22Rv1 (cell line): Measurements from ENCODE around the gene SETDB2.
A peak's percentile ranks its signal among the peaks of the same experiment; 100 is the strongest.

Experiments
- H3K27ac ChIP-seq: fragments of 450-650 bp; 2 replicates; pipeline ENCODE4 v1.5.1; 2017
- ZFX ChIP-seq: fragments of 450-650 bp; IDR thresholded peaks from 2 replicates; pipeline ENCODE4 v1.6.1; 2017; ENCODE audit warnings: antibody characterized with exemption, borderline replicate concordance
- TF ChIP-seq, protein P1 (sequence below): fragments of 450-650 bp; IDR thresholded peaks from 2 replicates; pipeline ENCODE4 v1.5.1; 2017; ENCODE audit warnings: mild to moderate bottlenecking

The SETDB2 gene

DNA sequence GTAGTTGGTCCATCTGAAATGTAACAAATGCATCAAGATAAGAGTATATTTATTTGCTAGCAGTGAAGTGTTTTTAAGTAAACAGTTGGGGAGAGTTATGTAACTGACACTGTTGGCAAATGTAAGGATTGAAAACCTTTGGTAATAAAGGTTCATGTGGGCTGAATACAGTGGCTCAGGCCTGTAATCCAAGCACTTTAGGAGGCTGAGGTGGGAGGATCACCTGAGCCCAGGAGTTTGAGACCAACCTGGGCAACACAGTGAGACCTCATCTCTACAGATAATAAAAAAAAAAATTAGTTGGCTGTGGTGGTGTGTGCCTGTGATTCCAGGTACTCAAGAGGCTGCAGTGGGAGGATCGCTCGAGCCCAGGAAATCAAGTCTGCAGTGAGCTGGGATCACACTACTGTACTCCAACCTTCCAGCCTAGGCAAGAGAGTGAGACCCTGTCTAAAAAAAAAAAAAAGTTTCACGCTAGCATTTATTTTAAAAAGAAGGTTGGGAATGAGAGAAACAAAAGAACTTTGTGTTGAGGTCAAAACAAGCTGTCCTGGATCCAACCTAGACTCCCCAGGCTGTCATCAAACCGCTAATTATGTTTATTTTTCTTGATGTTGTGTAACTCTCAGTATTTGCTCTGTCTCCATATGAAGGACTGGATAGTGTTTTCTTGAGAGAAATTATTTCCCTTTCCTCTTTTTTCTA is 20.7 kb downstream of the SETDB2 start:
- TF ChIP-seq, protein P1, sequence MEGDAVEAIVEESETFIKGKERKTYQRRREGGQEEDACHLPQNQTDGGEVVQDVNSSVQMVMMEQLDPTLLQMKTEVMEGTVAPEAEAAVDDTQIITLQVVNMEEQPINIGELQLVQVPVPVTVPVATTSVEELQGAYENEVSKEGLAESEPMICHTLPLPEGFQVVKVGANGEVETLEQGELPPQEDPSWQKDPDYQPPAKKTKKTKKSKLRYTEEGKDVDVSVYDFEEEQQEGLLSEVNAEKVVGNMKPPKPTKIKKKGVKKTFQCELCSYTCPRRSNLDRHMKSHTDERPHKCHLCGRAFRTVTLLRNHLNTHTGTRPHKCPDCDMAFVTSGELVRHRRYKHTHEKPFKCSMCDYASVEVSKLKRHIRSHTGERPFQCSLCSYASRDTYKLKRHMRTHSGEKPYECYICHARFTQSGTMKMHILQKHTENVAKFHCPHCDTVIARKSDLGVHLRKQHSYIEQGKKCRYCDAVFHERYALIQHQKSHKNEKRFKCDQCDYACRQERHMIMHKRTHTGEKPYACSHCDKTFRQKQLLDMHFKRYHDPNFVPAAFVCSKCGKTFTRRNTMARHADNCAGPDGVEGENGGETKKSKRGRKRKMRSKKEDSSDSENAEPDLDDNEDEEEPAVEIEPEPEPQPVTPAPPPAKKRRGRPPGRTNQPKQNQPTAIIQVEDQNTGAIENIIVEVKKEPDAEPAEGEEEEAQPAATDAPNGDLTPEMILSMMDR = no peak
- TF ChIP-seq ZFX = no peak
- H3K27ac ChIP-seq = no peak overlapping the region

DNA sequence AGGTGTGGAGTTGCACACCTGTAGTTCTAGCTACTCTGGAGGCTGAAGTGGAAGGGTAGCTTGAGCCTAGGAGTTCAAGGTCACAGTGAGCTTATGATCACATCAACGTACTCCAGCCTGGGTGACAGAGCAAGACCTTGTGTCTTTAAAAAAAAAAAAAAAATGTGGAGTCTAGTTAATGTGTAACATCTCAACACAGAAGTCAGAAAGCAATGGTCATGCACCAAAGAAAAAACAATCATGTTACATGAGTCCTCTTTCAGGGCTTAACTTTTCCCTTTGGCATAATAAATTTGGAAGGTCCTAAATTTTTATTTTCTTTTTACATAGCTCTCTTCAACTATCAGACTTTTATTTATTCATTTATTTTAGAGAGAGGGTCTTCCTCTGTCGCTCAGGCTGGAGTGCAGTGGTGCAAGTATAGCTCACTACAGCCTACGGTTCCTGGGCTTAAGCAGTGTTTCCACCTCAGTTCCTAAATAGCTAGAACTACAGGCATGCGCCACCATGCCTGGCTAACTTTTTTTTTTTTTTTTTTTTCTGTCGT is 22.3 kb downstream of the SETDB2 start:
- TF ChIP-seq, protein P1 = no peak
- no peak for TF ChIP-seq ZFX

DNA sequence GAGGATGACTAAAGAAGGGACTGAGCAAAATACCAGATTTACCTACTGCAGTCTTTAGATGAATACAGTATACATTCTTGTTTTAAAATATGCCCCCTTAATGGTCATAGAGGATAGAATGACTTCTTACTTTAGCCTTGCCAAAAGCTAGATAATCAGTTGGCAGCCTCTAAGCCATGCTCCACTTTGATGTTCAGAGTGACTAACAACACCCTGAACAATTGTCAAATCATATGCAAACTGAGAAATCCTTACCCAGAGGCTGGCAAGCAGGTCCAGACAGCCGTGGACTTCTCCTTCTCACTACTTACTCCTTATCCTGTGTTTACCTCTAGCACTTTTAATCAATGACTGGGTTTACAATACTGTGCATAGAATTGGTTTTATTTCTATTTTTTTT is 28.1 kb downstream of the SETDB2 start:
- no peak overlapping the region for H3K27ac ChIP-seq
- TF ChIP-seq, protein P1 = no peak
- TF ChIP-seq ZFX = no peak

More for the DNA sequence above, 22.3 kb downstream of the SETDB2 start:
- no peak overlapping the region for H3K27ac ChIP-seq

DNA sequence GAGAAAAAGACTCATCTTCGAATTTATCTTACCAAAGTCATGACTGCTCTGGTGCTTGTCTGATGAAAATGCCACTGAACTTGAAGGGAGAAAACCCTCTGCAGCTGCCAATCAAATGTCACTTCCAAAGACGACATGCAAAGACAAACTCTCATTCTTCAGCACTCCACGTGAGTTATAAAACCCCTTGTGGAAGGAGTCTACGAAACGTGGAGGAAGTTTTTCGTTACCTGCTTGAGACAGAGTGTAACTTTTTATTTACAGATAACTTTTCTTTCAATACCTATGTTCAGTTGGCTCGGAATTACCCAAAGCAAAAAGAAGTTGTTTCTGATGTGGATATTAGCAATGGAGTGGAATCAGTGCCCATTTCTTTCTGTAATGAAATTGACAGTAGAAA is 32.5 kb downstream of the SETDB2 start:
- H3K27ac ChIP-seq = no peak overlapping the region
- no peak for TF ChIP-seq ZFX
- TF ChIP-seq, protein P1 = no peak

DNA sequence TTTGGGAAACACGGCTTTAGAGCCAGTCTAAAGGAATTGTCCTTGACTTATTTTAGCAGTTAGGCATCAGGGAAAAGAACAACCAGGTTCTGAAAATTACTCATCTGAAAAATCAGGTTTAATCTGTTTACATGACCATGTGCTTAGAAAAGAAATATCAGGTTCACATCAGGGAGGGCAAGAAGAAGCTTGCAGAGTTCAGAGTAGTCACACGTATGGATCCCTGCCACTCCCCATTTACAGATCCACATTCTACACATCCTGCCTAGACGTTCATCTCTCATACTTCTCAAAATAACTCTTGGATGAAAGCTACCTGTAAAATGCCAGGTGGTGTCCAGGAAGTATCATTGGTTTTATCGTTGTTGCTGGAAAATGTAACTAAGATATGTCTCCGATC is 37.7 kb downstream of the SETDB2 start:
- TF ChIP-seq, protein P1 = no peak
- TF ChIP-seq ZFX = no peak

DNA sequence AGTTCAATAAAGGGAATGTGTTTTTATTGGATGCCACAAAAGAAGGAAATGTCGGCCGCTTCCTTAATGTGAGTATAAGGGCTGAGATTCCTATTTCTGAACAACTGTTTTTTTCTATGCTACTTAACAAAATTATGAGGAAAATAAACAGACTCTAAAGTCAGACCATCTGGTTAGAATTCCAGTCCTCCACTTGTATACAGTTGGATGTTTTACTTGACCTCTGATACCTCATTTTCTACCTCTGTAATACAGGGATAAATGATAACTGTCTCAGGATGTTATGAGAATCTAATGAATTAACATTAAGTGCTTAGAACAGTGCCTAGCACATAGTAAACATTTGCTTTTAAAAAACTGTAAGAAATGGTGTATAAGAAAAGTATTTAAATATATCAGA is 44.5 kb downstream of the SETDB2 start:
- H3K27ac ChIP-seq = no peak overlapping the region
- TF ChIP-seq ZFX = no peak
- TF ChIP-seq, protein P1 = no peak

More for the DNA sequence above, 37.7 kb downstream of the SETDB2 start:
- no peak overlapping the region for H3K27ac ChIP-seq

DNA sequence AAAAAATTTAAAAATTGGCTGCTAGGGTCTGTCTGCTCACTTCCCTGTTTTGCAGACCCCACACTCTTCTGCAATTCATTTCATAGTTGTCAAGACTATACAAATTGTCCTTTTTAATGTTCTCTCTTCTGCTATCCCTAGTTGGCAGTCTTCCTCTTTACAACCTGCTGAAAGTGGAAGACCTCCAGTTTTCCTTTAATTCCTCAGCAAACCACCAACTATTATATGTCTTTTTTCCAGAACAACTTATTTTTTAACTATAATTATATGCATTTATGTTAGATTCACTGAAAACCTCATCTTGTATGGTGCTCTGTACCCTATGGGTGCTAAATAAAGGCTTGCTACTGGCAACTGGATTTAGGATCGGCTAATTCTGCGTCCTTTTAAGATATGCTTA is 50.6 kb downstream of the SETDB2 start:
- H3K27ac ChIP-seq = peak overlapping the region; percentile 91
- TF ChIP-seq, protein P1 = no peak
- TF ChIP-seq ZFX = no peak
